Measurements from ENCODE around the gene CYP1A1.
A peak's percentile ranks its signal among the peaks of the same experiment; 100 is the strongest.

CYP1A1 gene

DNA sequence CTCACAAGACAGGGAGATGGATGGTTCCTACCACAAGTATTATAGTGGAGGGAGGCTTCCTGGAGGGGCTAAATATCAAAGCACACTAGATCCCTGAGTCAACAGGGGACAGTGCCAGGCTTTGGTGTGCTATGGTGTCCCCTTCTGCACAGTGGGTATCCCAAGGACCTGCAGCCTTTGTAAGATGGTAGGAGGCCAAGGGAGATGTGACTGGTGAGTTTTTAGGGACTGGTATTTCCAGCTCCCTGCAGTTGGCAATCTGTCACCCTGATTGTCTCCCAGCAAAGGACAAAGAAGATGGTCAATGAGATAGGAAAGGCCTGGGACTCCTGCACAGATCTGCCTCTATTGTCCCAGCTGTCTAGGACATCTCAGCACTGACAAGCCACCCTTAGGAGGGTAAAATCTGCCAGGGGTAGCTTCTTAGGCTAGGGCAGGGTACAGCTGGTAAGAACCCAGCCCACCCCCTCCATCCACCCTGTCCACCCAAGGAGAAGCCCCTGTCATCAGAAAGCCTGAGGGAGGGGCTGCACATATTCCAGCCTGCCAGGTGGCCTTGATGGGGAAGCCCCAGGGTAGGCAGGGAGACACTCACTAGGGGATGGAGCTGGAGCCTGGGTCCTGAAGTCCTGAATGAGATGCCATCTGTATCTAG lies 631 bp downstream of the CYP1A1 start:
- TF ChIP-seq ZBTB7A (IDR thresholded peaks at IDR 0.05; ENCODE audit: low read depth) (no peak), YY1 (IDR thresholded peaks at IDR 0.05; ENCODE audit: low read depth) (no peak), NFIC (IDR thresholded peaks at IDR 0.05) (no peak), TEAD4 (IDR thresholded peaks at IDR 0.05) (no peak), CREB1 (IDR thresholded peaks at IDR 0.05; ENCODE audit: low read depth) (no peak), TAF1 (IDR thresholded peaks at IDR 0.05; ENCODE audit: low read depth) (no peak), RAD21 (IDR thresholded peaks at IDR 0.05; ENCODE audit: low read depth) (no peak), EP300 (IDR thresholded peaks at IDR 0.05; ENCODE audit: borderline replicate concordance) (no peak), CEBPB (IDR thresholded peaks at IDR 0.05) (no peak), MAX (IDR thresholded peaks at IDR 0.05) (no peak)
- TF ChIP-seq, protein P1, sequence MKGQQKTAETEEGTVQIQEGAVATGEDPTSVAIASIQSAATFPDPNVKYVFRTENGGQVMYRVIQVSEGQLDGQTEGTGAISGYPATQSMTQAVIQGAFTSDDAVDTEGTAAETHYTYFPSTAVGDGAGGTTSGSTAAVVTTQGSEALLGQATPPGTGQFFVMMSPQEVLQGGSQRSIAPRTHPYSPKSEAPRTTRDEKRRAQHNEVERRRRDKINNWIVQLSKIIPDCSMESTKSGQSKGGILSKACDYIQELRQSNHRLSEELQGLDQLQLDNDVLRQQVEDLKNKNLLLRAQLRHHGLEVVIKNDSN (IDR thresholded peaks at IDR 0.05): no peak
- TF ChIP-seq, protein P2, sequence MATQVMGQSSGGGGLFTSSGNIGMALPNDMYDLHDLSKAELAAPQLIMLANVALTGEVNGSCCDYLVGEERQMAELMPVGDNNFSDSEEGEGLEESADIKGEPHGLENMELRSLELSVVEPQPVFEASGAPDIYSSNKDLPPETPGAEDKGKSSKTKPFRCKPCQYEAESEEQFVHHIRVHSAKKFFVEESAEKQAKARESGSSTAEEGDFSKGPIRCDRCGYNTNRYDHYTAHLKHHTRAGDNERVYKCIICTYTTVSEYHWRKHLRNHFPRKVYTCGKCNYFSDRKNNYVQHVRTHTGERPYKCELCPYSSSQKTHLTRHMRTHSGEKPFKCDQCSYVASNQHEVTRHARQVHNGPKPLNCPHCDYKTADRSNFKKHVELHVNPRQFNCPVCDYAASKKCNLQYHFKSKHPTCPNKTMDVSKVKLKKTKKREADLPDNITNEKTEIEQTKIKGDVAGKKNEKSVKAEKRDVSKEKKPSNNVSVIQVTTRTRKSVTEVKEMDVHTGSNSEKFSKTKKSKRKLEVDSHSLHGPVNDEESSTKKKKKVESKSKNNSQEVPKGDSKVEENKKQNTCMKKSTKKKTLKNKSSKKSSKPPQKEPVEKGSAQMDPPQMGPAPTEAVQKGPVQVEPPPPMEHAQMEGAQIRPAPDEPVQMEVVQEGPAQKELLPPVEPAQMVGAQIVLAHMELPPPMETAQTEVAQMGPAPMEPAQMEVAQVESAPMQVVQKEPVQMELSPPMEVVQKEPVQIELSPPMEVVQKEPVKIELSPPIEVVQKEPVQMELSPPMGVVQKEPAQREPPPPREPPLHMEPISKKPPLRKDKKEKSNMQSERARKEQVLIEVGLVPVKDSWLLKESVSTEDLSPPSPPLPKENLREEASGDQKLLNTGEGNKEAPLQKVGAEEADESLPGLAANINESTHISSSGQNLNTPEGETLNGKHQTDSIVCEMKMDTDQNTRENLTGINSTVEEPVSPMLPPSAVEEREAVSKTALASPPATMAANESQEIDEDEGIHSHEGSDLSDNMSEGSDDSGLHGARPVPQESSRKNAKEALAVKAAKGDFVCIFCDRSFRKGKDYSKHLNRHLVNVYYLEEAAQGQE (IDR thresholded peaks at IDR 0.05; ENCODE audit: low read depth): no peak

- TF ChIP-seq CEBPB (IDR thresholded peaks at IDR 0.05) (peak; percentile 4; the same call in 1 of the 2 replicates), YY1 (IDR thresholded peaks at IDR 0.05; ENCODE audit: low read depth) (peak; percentile 50; the same call in 1 of the 2 replicates), TCF12 (IDR thresholded peaks at IDR 0.05; ENCODE audit: low read depth) (no peak)
These were observed 1.5 kb downstream of the CYP1A1 start for GRCh38 chr15:74723754-74724334.

GRCh38 chr15:74723187-74723586 lies 2.1 kb downstream of the CYP1A1 start:
- TF ChIP-seq CREB1 (IDR thresholded peaks at IDR 0.05; ENCODE audit: low read depth) (no peak), RAD21 (IDR thresholded peaks at IDR 0.05; ENCODE audit: low read depth) (no peak), FOXM1 (IDR thresholded peaks at IDR 0.05; ENCODE audit: borderline replicate concordance, low read depth) (no peak), EP300 (IDR thresholded peaks at IDR 0.05; ENCODE audit: borderline replicate concordance) (no peak), TEAD4 (IDR thresholded peaks at IDR 0.05) (no peak), TCF12 (IDR thresholded peaks at IDR 0.05; ENCODE audit: low read depth) (no peak), TAF1 (IDR thresholded peaks at IDR 0.05; ENCODE audit: low read depth) (no peak), CEBPB (IDR thresholded peaks at IDR 0.05) (no peak), YY1 (IDR thresholded peaks at IDR 0.05; ENCODE audit: low read depth) (no peak), NFIC (IDR thresholded peaks at IDR 0.05) (no peak), MAX (IDR thresholded peaks at IDR 0.05) (no peak), ZBTB7A (IDR thresholded peaks at IDR 0.05; ENCODE audit: low read depth) (no peak)
- TF ChIP-seq, protein P1 (IDR thresholded peaks at IDR 0.05): no peak

DNA sequence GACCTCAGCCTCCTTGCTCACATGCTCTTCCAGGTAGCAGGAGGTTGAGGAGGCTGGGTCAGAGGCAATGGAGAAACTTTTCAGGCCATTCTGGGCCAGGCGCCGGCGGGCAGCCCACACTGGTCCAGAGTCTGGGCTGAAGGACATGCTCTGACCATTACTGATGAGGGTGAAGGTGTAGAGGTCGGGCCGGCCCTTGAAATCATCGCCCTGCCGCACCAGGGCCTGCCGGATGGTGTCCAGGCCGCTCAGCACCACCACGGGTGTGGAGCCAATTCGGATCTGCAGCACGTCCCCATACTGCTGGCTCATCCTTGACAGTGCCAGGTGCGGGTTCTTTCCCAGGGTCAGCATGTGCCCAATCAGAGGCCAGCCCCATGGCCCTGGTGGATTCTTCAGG lies 2.7 kb downstream of the CYP1A1 start:
- no peak for TF ChIP-seq MAX (IDR thresholded peaks at IDR 0.05)

DNA sequence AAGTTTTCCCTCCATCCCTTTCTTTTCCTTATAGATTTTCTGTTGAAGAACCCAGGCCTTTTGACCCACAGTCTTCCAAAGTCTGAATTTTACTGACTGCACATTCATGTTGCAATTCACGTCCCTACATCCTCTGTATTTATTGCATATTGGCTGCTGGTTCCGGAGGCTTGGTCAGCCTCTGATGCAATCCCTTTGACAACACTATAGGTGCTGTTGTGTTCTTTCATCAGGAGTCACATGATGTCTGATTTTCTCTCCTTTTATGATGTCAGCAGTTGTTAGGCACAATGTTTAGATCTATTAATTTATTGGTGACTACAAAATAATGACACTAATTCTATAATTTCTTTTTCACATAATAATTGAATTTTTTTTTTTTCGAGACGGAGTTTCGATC lies 8.7 kb downstream of the CYP1A1 start:
- TF ChIP-seq CEBPB (IDR thresholded peaks at IDR 0.05) (0 out of 2 replicates have a peak, but pooled peaks have one; percentile 14), FOXM1 (IDR thresholded peaks at IDR 0.05; ENCODE audit: borderline replicate concordance, low read depth) (no peak), RAD21 (IDR thresholded peaks at IDR 0.05; ENCODE audit: low read depth) (no peak), EGR1 (IDR thresholded peaks at IDR 0.05) (no peak), CREB1 (IDR thresholded peaks at IDR 0.05; ENCODE audit: low read depth) (no peak)

DNA sequence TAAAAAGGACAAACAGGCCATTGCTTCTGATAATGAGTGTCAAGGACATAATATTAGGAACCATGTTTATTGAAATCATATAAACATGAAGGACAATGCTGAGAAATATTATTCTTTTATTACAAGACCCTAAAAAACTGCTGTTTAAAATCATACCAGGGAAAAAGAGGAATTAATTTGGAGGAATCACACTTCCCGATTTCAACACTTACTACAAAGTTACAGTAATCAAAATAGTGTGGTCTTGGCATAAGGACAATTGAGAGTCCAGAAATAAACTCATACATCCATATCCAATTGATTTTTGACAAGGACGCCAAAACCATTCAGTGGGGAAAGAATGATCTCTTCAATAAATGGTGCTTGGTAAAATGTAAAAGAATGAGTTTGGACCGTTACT lies 13.0 kb downstream of the CYP1A1 start:
- no peak for TF ChIP-seq TCF12 (IDR thresholded peaks at IDR 0.05; ENCODE audit: low read depth)

DNA sequence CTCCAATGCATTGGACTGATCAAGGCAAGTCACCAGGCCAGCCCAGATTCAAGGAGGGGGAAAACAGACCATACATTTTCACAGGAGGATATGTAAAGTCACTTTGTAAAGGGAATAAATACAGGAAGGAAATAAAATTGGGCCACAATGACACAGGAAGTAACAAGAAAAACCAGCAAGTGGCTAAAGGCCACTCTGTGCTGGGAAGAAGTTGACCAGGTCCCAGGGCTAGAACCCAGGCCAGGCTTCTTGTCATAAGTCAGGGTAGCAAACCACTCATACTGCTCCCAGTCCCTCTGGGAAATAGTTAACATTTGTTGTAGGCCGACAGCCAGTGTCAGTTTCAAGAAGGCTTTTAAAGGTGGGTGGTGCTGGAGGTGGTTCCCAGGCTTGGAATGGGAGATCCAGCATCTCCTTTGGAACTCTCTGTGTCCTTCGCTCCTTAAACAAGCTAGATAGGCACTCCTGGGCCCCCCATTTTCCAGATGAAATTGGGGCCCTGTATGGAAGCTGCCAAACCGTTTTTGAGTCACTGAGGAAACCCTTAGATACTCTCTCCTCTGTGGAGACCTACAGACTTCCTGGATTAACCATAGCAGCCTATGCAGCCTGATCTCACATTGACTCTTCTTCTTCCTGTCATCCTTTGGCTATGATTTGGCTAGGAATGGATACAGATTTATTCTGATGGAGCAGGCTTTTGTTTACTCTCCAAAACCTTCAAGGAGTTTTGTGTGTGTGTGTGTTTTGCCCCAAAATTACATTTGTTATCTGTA lies 14.8 kb downstream of the CYP1A1 start:
- TF ChIP-seq ZBTB7A (IDR thresholded peaks at IDR 0.05; ENCODE audit: low read depth) (no peak), TCF12 (IDR thresholded peaks at IDR 0.05; ENCODE audit: low read depth) (no peak), FOXM1 (IDR thresholded peaks at IDR 0.05; ENCODE audit: borderline replicate concordance, low read depth) (no peak)

DNA sequence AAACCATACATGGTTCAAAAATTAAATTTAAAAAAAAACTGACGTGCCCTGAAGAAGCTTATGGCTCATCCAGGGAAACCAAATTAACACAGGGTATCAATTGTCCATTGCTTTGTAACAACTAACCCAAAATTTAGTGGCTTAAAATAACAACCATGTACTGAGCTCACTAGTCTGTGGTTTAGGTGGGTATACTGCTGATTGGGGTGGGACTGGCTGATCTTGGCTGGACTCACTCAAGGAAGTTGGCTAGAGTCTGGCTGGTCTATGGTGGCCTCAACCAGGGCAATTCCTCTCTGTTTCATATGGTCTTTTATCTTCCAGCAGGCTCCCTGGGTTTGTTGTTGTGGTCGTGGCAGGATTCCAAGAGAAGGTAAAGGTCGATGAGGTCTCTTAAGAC lies 15.4 kb downstream of the CYP1A1 start:
- no peak for TF ChIP-seq FOXM1 (IDR thresholded peaks at IDR 0.05; ENCODE audit: borderline replicate concordance, low read depth)
- TF ChIP-seq EP300 (IDR thresholded peaks at IDR 0.05; ENCODE audit: borderline replicate concordance): no peak
- TF ChIP-seq, protein P2 (IDR thresholded peaks at IDR 0.05; ENCODE audit: low read depth): no peak
- TF ChIP-seq NFIC (IDR thresholded peaks at IDR 0.05): no peak
- TF ChIP-seq EGR1 (IDR thresholded peaks at IDR 0.05): no peak
- TF ChIP-seq CEBPB (IDR thresholded peaks at IDR 0.05): no peak
- TF ChIP-seq, protein P1 (IDR thresholded peaks at IDR 0.05): no peak
- TF ChIP-seq CREB1 (IDR thresholded peaks at IDR 0.05; ENCODE audit: low read depth): no peak
- TF ChIP-seq TEAD4 (IDR thresholded peaks at IDR 0.05): no peak
- TF ChIP-seq TAF1 (IDR thresholded peaks at IDR 0.05; ENCODE audit: low read depth): no peak
- no peak for TF ChIP-seq RAD21 (IDR thresholded peaks at IDR 0.05; ENCODE audit: low read depth)
- no peak for TF ChIP-seq ZBTB7A (IDR thresholded peaks at IDR 0.05; ENCODE audit: low read depth)
- TF ChIP-seq MAX (IDR thresholded peaks at IDR 0.05): no peak

Data from Ishikawa (cell line).